Ovary (tissue), 9 donors: ENCODE results near the gene SLC6A16. TPM values are rescaled to one million over a fixed set of nuclear protein-coding genes. Genes with fewer than 3 reads are reported as not detected.
"Not testable (repeated sequence)": the region's sequence is repeated elsewhere in the genome, so short reads cannot be mapped to it uniquely, and the experiment has no call there.

ENCODE experiments used
- DNase-seq, 5 donors: peaks; one replicate each; pipeline ENCODE4 v3.0.0-alpha.2; 2019 to 2020
- H3K27ac ChIP-seq, 2 donors: fragments of 200-600 bp; one replicate each; pipeline versions ENCODE4 v1.5.1 to v1.8.0; 2019 to 2022
- H3K27me3 ChIP-seq: fragments of 200-600 bp; one replicate; pipeline ENCODE4 v1.8.0; 2022
- H3K36me3 ChIP-seq: fragments of 200-600 bp; sonication (generic); one replicate; pipeline ENCODE4 v1.5.1; 2019
- H3K4me1 ChIP-seq: one replicate; pipeline ENCODE4 v1.8.1; 2013; ENCODE audit warnings: mild to moderate bottlenecking, moderate library complexity; ENCODE audit not compliant: insufficient read depth
- H3K4me3 ChIP-seq: fragments of 200-600 bp; sonication (generic); one replicate; pipeline ENCODE4 v1.5.1; 2017
- H3K9me3 ChIP-seq, 2 donors: fragments of 200-600 bp in 1 of 2; sonication (generic) in 1 of 2; one replicate each; pipeline versions ENCODE4 v1.5.1 to v1.8.1; 2013 to 2019; ENCODE audit warnings: mild to moderate bottlenecking in 1 of 2, moderate library complexity in 1 of 2
- CTCF ChIP-seq, 3 donors: fragments of 450-650 bp in 2 of 3; fragments of 200-600 bp in 1 of 3; IDR thresholded peaks; one replicate each; pipeline versions ENCODE4 v1.5.1 to v1.8.0; 2016 to 2022; ENCODE audit warnings: antibody characterized with exemption in 3 of 3, mild to moderate bottlenecking in 1 of 3
- EP300 ChIP-seq: sonication (generic); formaldehyde crosslinking; IDR thresholded peaks from one replicate; pipeline ENCODE4 v1.6.1; 2017; ENCODE audit warnings: antibody characterized with exemption
- POLR2A ChIP-seq: fragments of 450-650 bp; IDR thresholded peaks from one replicate; pipeline ENCODE4 v1.6.1; 2017; ENCODE audit warnings: antibody characterized with exemption, mild to moderate bottlenecking, moderate library complexity
- WGBS, 3 donors: extraction: QIAGEN DNeasy Blood & Tissue Kit in 1 of 3; methylation state at CpG; one replicate each; pipeline versions ENCODE4 v1.1.5 to v1.1.7; 2013 to 2017; 5-methylcytosine and 5-hydroxymethylcytosine counted together
- intact Hi-C, 4 donors: fragments of 100-400 bp; cut with DNase I; formaldehyde crosslinking; loops; one replicate each; pipeline versions ENCODE4 v1.11.0 to v1.15.1; 2022 to 2023
- polyA plus RNA-seq, 2 donors: library from polyadenylated mRNA; stranded (reverse); fragments of 200-250 nt in 1 of 2; fragments of 350-450 nt in 1 of 2; fragmentation: Illumina TruSeq in 1 of 2; extraction: RNeasy Lipid Tissue Mini Kit (QIAGEN cat#74804) in 1 of 2; gene quantifications; one replicate each; pipeline ENCODE4 v1.2.3, GENCODE V29; 2013 to 2014
- total RNA-seq, 7 donors: library from RNA; depleted of rRNA in 2 of 7; stranded (reverse); fragments of >200 nt in 2 of 7; fragmentation: NEBNext Ultra II Directional in 3 of 7; extraction: Animal tissue kit (Norgen Biotek cat#: 25700) in 3 of 7; gene quantifications; one replicate each; pipeline versions ENCODE4 v1.1.0 to v1.2.4, GENCODE V29; 2016 to 2023
- donor health status: DM: no; HTN: no; CAD: no; lungs with moderate emphysema.
- donor health status: DM: no; HTN: no; CAD: no.
- donor health status: Bipolar disorder and iron deficiency.
- donor health status: DM: yes; HTN: yes; CAD: no.
- donor health status: DM: no; HTN: no; CAD: no.
- donor health status: DM: yes; HTN: yes; CAD: no.

The SLC6A16 gene
- total and polyA plus RNA-seq, 9 donors: 1.8 to 9.3 (median 4.6) TPM

GRCh38 chr19:49331616-49332055, 6.6 kb upstream of the SLC6A16 start:
- Histone ChIP-seq H3K4me1 (no peaks in the 10 kb centered on the region), H3K4me3 (no peak overlapping the region), H3K36me3 (no peaks in the 10 kb centered on the region), H3K27ac (no peak overlapping the region), H3K27me3 (no peaks in the 10 kb centered on the region), H3K9me3 (no peaks in the 10 kb centered on the region)
- no peak for DNase-seq
- intact Hi-C loops: no loop called here
- 75 to 80% (median 77%) methylated on average over 2 of the region's 2 CpGs for WGBS, 3 donors
- TF ChIP-seq CTCF (IDR thresholded peaks at IDR 0.05) (no peak), EP300 (no peak), POLR2A (no peak)

- intact Hi-C loops, H3K9me3 ChIP-seq, H3K27ac ChIP-seq, H3K36me3 ChIP-seq, H3K27me3 ChIP-seq, H3K4me3 ChIP-seq, DNase-seq, H3K4me1 ChIP-seq: not testable (repeated sequence)
- WGBS, 3 donors: 92 to 99% (median 92%) methylated on average over 4 of the region's 4 CpGs
Measured at GRCh38 chr19:49331187-49331586, 6.2 kb upstream of the SLC6A16 start.

- H3K4me3 ChIP-seq: no peak overlapping the region
- no peaks in the 10 kb centered on the region for H3K4me1 ChIP-seq
- no peaks in the 10 kb centered on the region for H3K9me3 ChIP-seq
- H3K36me3 ChIP-seq: no peaks in the 10 kb centered on the region
- intact Hi-C loops: no loop called here
- no peak for DNase-seq
- TF ChIP-seq EP300 (no peak), CTCF (IDR thresholded peaks at IDR 0.05) (no peak), POLR2A (no peak)
- 93 to 100% (median 96%) methylated on average over 2 of the region's 2 CpGs for WGBS, 3 donors
- no peaks in the 10 kb centered on the region for H3K27me3 ChIP-seq
- H3K27ac ChIP-seq: no peak overlapping the region
Measured at GRCh38 chr19:49328741-49329140, 3.8 kb upstream of the SLC6A16 start.

GRCh38 chr19:49327878-49328544, 3.0 kb upstream of the SLC6A16 start:
- no peaks in the 10 kb centered on the region for H3K36me3 ChIP-seq
- no peak overlapping the region for H3K4me3 ChIP-seq
- no peaks in the 10 kb centered on the region for H3K4me1 ChIP-seq
- intact Hi-C loops: no loop called here
- 77 to 88% (median 83%) methylated on average over 2 of the region's 2 CpGs for WGBS, 3 donors
- H3K9me3 ChIP-seq: no peaks in the 10 kb centered on the region
- no peak for DNase-seq
- no peaks in the 10 kb centered on the region for H3K27me3 ChIP-seq
- no peak for TF ChIP-seq CTCF (IDR thresholded peaks at IDR 0.05)
- TF ChIP-seq POLR2A: no peak
- no peak for TF ChIP-seq EP300
- H3K27ac ChIP-seq: no peak overlapping the region

GRCh38 chr19:49326165-49326704, 1.2 kb upstream of the SLC6A16 start:
- Histone ChIP-seq H3K9me3 (no peaks in the 10 kb centered on the region), H3K4me3 (no peak overlapping the region), H3K27ac (no peak overlapping the region), H3K36me3 (no peaks in the 10 kb centered on the region), H3K4me1 (no peaks in the 10 kb centered on the region), H3K27me3 (no peaks in the 10 kb centered on the region)
- no peak for DNase-seq
- TF ChIP-seq CTCF (IDR thresholded peaks at IDR 0.05): no peak
- TF ChIP-seq POLR2A: no peak
- TF ChIP-seq EP300: no peak
- 36 to 79% (median 44%) methylated on average over 3 of the region's 3 CpGs for WGBS, 3 donors
- intact Hi-C loops: no loop called here

- intact Hi-C loops, H3K27me3 ChIP-seq, H3K4me3 ChIP-seq, H3K36me3 ChIP-seq, DNase-seq, H3K27ac ChIP-seq, H3K4me1 ChIP-seq, H3K9me3 ChIP-seq: not testable (repeated sequence)
- 87 to 93% (median 90%) methylated on average over 13 of the region's 13 CpGs for WGBS, 3 donors
Measured at GRCh38 chr19:49325756-49326155, 765 bp upstream of the SLC6A16 start.
